Breast epithelium (tissue), 4 donors: ENCODE results near the gene TNFSF11. TPM values are rescaled to one million over a fixed set of nuclear protein-coding genes. Genes with fewer than 3 reads are reported as not detected.
A peak's percentile ranks its signal among the peaks of the same experiment; 100 is the strongest.

Source experiments
- DNase-seq, 2 donors: peaks; one replicate each; pipeline ENCODE4 v3.0.0-alpha.2; 2019; ENCODE audit warnings: low spot score in 2 of 2
- H3K27ac ChIP-seq, 2 donors: fragments of 200-600 bp; sonication (generic) in 1 of 2; one replicate each; pipeline ENCODE4 v1.5.1; 2016 to 2019; ENCODE audit warnings: mild to moderate bottlenecking in 1 of 2
- H3K27me3 ChIP-seq, 2 donors: fragments of 200-600 bp; sonication (generic) in 1 of 2; one replicate each; pipeline versions ENCODE4 v1.5.1 to v1.6.0; 2017 to 2019; ENCODE audit warnings: control low read depth in 1 of 2, mild to moderate bottlenecking in 1 of 2
- H3K36me3 ChIP-seq: fragments of 200-600 bp; one replicate; pipeline ENCODE4 v1.5.1; 2019
- H3K4me1 ChIP-seq, 2 donors: fragments of 200-600 bp; sonication (generic); one replicate each; pipeline ENCODE4 v1.5.1; 2016 to 2019; ENCODE audit warnings: control low read depth in 1 of 2
- H3K4me3 ChIP-seq, 3 donors: fragments of 200-600 bp; sonication (generic); 1 replicate in 2 of 3; 2 replicates in 1 of 3; pipeline ENCODE4 v1.5.1; 2016 to 2019; ENCODE audit warnings: mild to moderate bottlenecking in 3 of 3, moderate library complexity in 2 of 3
- H3K9me3 ChIP-seq, 2 donors: fragments of 200-600 bp; sonication (generic) in 1 of 2; one replicate each; pipeline ENCODE4 v1.5.1; 2016 to 2019; ENCODE audit warnings: control low read depth in 1 of 2
- CTCF ChIP-seq, 3 donors: fragments of 450-650 bp; IDR thresholded peaks; one replicate each; pipeline ENCODE4 v1.5.1; 2016 to 2017; ENCODE audit warnings: antibody characterized with exemption in 3 of 3, mild to moderate bottlenecking in 3 of 3, moderate library complexity in 3 of 3
- POLR2A ChIP-seq: fragments of 450-650 bp; IDR thresholded peaks from one replicate; pipeline ENCODE4 v1.6.1; 2016; ENCODE audit warnings: antibody characterized with exemption, mild to moderate bottlenecking, moderate library complexity
- POLR2AphosphoS5 ChIP-seq, 3 donors: sonication (generic); formaldehyde crosslinking; IDR thresholded peaks; one replicate each; pipeline ENCODE4 v1.6.1; 2017; ENCODE audit warnings: antibody characterized with exemption in 3 of 3
- intact Hi-C: fragments of 100-400 bp; cut with DNase I; formaldehyde crosslinking; loops from one replicate; pipeline ENCODE4 v1.15.1; 2023; ENCODE audit warnings: low total_unique reads
- total RNA-seq, 3 donors: library from RNA; depleted of rRNA; stranded (reverse); fragments of >200 nt; gene quantifications; one replicate each; pipeline ENCODE4 v1.1.0, GENCODE V29; 2016

Gene TNFSF11
- 1 to 10 TPM in 1 of 3 donors, under 1 TPM in 1, not detected in 1; 0.98 to 1.9 TPM for total RNA-seq

GRCh38 chr13:42574011-42574410, at the start of gene TNFSF11:
Gene TNFSF11 (plus strand): TSS chr13:42574152. CDS start chr13:42574304, 152 bp downstream.
- Histone ChIP-seq H3K27me3 (peaks cover 0 to 31% of the 10 kb centered on the region in 2 donors), H3K9me3 (peaks cover 0 to 5% of the 10 kb centered on the region in 2 donors), H3K4me3 (peak within 1 kb of the TSS; percentile 27 to 63 (median 49))

GRCh38 chr13:42524487-42525034, 49.4 kb upstream of the TNFSF11 start:
- intact Hi-C loops = no loop called here
- Histone ChIP-seq H3K27me3 (no peaks in the 10 kb centered on the region), H3K4me1 (no peaks in the 10 kb centered on the region), H3K36me3 (no peaks in the 10 kb centered on the region), H3K9me3 (no peaks in the 10 kb centered on the region), H3K27ac (no peak overlapping the region), H3K4me3 (no peak overlapping the region)
- no peak for DNase-seq
- no peak for TF ChIP-seq POLR2AphosphoS5 (IDR thresholded peaks at IDR 0.05)
- TF ChIP-seq POLR2A = no peak
- no peak for TF ChIP-seq CTCF (IDR thresholded peaks at IDR 0.05)

More at GRCh38 chr13:42574011-42574410, at the start of gene TNFSF11:
- no peaks in the 10 kb centered on the region for H3K36me3 ChIP-seq
- no peaks in the 10 kb centered on the region for H3K4me1 ChIP-seq
- H3K27ac ChIP-seq = no peak within 1 kb of the TSS
- TF ChIP-seq POLR2A = no peak
- no peak for TF ChIP-seq POLR2AphosphoS5 (IDR thresholded peaks at IDR 0.05)
- no peak for TF ChIP-seq CTCF (IDR thresholded peaks at IDR 0.05)
- intact Hi-C loops = no loop called here
- no peak for DNase-seq

GRCh38 chr13:42525035-42525504, 48.9 kb upstream of the TNFSF11 start:
- no peak overlapping the region for H3K4me3 ChIP-seq
- no peaks in the 10 kb centered on the region for H3K36me3 ChIP-seq
- intact Hi-C loops = no loop called here
- no peaks in the 10 kb centered on the region for H3K27me3 ChIP-seq
- no peak for DNase-seq
- H3K4me1 ChIP-seq = no peaks in the 10 kb centered on the region
- H3K27ac ChIP-seq = no peak overlapping the region
- H3K9me3 ChIP-seq = no peaks in the 10 kb centered on the region
- TF ChIP-seq POLR2AphosphoS5 (IDR thresholded peaks at IDR 0.05) = no peak
- TF ChIP-seq CTCF (IDR thresholded peaks at IDR 0.05) = no peak
- TF ChIP-seq POLR2A = no peak

- Histone ChIP-seq H3K27ac (no peak overlapping the region), H3K4me1 (no peaks in the 10 kb centered on the region), H3K4me3 (no peak overlapping the region), H3K27me3 (no peaks in the 10 kb centered on the region), H3K36me3 (no peaks in the 10 kb centered on the region), H3K9me3 (no peaks in the 10 kb centered on the region)
- DNase-seq = no peak
- TF ChIP-seq CTCF (IDR thresholded peaks at IDR 0.05) = no peak
- TF ChIP-seq POLR2A = no peak
- TF ChIP-seq POLR2AphosphoS5 (IDR thresholded peaks at IDR 0.05) = no peak
- intact Hi-C loops = no loop called here
These were observed 47.7 kb upstream of the TNFSF11 start for GRCh38 chr13:42526276-42526675.

- Histone ChIP-seq H3K4me1 (no peaks in the 10 kb centered on the region), H3K27me3 (no peaks in the 10 kb centered on the region), H3K27ac (no peak overlapping the region), H3K36me3 (no peaks in the 10 kb centered on the region), H3K4me3 (no peak overlapping the region), H3K9me3 (no peaks in the 10 kb centered on the region)
- no peak for TF ChIP-seq POLR2AphosphoS5 (IDR thresholded peaks at IDR 0.05)
- no peak for TF ChIP-seq CTCF (IDR thresholded peaks at IDR 0.05)
- no peak for TF ChIP-seq POLR2A
- intact Hi-C loops = no loop called here
- no peak for DNase-seq
These were observed 47.1 kb upstream of the TNFSF11 start for GRCh38 chr13:42526804-42527203.
